ENCODE data around the gene NEURL1B.

NEURL1B gene

GRCh38 chr5:172620506-172620905, 20.6 kb upstream of the NEURL1B start:
- H3K9me3 Mint-ChIP-seq: no peaks in the 10 kb centered on the region
- ATAC-seq (replicated peaks) (no peak), DNase-seq (no peak)
- H3K27me3 Mint-ChIP-seq: peaks cover 0 to 4% of the 10 kb centered on the region in 2 donors
- H3K4me1 Mint-ChIP-seq: no peaks in the 10 kb centered on the region
- H3K36me3 Mint-ChIP-seq: no peaks in the 10 kb centered on the region
- H3K4me3 Mint-ChIP-seq: no peak overlapping the region
- H3K27ac Mint-ChIP-seq: no peak overlapping the region

DNA sequence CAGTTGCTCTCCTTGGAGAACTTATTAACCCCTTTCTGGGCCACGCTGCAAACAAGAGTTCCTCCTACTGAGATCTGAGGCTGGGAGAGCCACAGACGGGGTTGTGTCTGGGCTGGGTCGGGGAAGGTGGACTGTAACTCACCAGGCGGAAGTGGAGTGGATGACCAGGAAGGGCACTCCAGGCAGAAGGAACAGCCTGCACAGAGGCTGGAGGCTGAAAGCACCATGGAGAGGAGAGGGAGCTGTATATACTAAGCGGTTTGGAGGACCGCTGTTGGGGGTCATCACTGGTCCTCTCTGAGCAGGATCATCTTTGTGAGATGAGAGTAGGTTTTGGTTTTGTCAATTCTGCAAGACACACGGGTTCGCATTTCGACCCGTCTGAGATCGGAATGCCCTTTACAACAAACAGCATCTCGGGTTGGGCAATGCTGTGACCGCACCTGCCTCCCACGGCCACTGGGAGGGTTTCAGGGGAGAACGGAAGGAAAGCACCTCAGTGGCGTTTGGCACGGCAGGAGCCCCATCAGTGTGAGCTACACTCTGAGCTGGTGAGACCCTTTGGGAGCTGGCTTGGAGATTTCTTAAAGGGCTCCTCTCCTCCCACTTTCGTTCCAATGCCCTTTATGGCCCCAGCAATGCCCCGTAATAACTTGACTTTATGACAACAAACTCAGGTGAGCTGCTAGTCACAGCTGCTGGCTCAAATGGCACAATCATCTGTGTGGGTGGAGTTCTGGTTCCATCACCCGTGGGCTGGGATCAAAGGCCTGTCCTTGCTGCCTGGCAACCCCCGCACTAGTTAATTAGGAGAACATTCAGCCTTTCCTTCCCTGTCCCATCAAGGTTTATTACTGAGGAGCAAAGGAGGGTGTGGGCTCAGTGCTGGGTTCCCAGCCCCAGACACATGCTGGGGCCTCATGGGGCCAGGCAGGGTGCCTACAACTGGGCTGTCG, 18.7 kb upstream of the NEURL1B start:
- Mint-ChIP-seq H3K27me3 (peaks cover 0 to 8% of the 10 kb centered on the region in 2 donors), H3K9me3 (no peaks in the 10 kb centered on the region), H3K4me3 (no peak overlapping the region), H3K4me1 (no peaks in the 10 kb centered on the region), H3K27ac (no peak overlapping the region), H3K36me3 (no peaks in the 10 kb centered on the region)
- ATAC-seq (replicated peaks): no peak
- no peak for DNase-seq

GRCh38 chr5:172623313-172623980, 17.6 kb upstream of the NEURL1B start:
- no peaks in the 10 kb centered on the region for H3K4me1 Mint-ChIP-seq
- no peak overlapping the region for H3K4me3 Mint-ChIP-seq
- no peaks in the 10 kb centered on the region for H3K36me3 Mint-ChIP-seq
- no peak for ATAC-seq (replicated peaks)
- no peak for DNase-seq
- peaks cover 0 to 8% of the 10 kb centered on the region in 2 donors for H3K27me3 Mint-ChIP-seq
- H3K9me3 Mint-ChIP-seq: no peaks in the 10 kb centered on the region
- H3K27ac Mint-ChIP-seq: no peak overlapping the region

DNA sequence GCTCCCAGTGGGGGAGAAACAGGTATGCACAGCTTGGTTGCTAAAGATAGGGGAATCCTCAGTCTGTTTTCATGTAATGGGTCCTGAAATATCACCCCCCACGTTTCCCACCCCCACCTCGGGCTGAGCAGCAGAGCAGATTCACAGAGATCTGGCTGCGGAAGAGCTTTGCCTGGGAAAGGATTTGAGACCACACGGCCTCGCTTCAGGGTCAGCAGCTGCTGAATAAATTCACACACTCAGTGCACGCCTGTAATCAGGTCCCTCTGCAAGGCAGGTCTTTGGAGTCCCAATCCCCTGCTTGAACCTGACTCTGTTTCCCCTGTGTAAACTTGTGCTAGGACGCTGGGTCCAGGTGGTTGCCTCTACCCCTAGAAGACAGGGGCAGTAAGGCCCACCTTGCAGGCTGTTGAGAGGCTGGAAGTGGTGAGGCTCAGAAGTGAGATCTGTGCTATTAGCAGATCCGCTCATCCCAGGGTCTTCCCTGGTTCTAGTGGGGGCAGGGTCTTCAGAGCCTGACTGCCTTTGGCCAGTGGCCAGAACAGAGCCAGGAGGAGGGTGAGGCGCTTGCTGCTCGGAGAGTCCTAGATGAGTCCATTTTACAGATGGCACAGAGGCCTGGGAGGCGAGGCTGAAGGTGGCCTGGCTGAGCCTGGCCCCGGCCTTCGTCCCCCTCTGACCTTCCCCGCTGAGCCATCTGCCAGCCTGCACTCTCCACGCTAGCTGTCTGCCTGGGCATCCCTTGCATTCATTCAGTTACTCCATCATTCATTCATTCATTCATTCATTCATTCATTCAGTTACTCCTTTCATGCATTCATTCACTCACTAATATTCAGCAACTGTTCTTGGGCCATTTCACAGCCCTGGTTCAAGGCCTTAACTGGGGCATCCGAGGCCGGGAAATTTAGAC, 16.7 kb upstream of the NEURL1B start:
- no peak for DNase-seq
- no peaks in the 10 kb centered on the region for H3K4me1 Mint-ChIP-seq
- no peaks in the 10 kb centered on the region for H3K36me3 Mint-ChIP-seq
- peaks cover 0 to 10% of the 10 kb centered on the region in 2 donors for H3K27me3 Mint-ChIP-seq
- H3K9me3 Mint-ChIP-seq: no peaks in the 10 kb centered on the region
- no peak overlapping the region for H3K27ac Mint-ChIP-seq
- no peak overlapping the region for H3K4me3 Mint-ChIP-seq
- no peak for ATAC-seq (replicated peaks)

GRCh38 chr5:172624996-172625964, 15.8 kb upstream of the NEURL1B start:
- H3K9me3 Mint-ChIP-seq: no peaks in the 10 kb centered on the region
- ATAC-seq (replicated peaks): no peak
- H3K27ac Mint-ChIP-seq: no peak overlapping the region
- H3K4me1 Mint-ChIP-seq: no peaks in the 10 kb centered on the region
- no peak for DNase-seq
- no peak overlapping the region for H3K4me3 Mint-ChIP-seq
- peaks cover 0 to 10% of the 10 kb centered on the region in 2 donors for H3K27me3 Mint-ChIP-seq
- H3K36me3 Mint-ChIP-seq: no peaks in the 10 kb centered on the region

DNA sequence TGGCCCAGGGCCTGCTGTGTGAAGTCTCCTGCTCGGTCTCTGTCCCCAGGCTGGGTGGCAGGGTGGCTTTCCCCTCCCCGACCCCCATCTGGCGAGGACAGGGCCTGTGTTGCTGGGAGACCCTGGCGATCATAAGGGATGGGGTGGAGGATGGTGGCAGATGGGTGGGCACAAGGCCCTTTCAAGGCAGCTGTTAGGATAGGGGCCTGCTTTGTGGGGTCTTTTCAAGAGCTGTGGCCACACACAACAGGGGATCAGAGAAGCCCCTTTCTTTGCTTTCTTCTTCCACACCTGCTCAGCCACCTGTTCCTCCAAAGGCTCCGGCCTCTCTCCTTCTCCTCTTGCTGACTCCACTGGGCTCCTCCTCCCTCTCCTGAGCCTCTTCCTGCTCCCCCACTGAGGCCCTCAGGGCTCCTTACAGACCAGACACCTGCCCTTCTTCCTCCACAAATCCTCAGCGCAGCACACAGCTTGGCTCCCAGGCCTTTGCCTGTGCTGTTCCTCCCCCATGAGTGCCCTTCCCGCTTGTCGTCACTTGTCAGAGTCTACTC, 15.0 kb upstream of the NEURL1B start:
- ATAC-seq (replicated peaks): no peak
- H3K9me3 Mint-ChIP-seq: no peaks in the 10 kb centered on the region
- H3K27me3 Mint-ChIP-seq: peaks cover 0 to 10% of the 10 kb centered on the region in 2 donors
- H3K36me3 Mint-ChIP-seq: no peaks in the 10 kb centered on the region
- no peak overlapping the region for H3K4me3 Mint-ChIP-seq
- H3K27ac Mint-ChIP-seq: no peak overlapping the region
- DNase-seq: no peak
- H3K4me1 Mint-ChIP-seq: no peaks in the 10 kb centered on the region

DNA sequence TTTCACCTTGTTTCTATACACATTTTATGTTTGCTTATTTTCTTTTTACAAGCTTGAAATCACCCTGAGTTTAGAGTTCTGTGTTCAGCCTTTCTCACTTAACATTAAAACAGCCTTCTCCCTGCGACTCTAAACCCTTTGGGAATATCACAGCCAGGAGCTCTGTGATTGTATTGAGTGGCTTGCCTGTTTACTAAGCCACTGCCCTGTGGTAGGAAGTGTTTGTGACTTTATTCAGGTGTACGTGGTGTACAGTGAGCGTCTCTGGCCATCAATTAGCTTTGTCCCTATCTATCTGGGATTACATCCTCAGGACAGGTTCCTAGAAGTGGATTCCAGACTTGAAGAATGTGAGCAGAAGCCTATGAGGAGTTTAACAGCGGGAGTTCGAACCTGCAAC, 11.0 kb upstream of the NEURL1B start:
- Mint-ChIP-seq H3K36me3 (no peaks in the 10 kb centered on the region), H3K27me3 (peaks cover 0 to 7% of the 10 kb centered on the region in 2 donors), H3K9me3 (no peaks in the 10 kb centered on the region), H3K4me1 (no peaks in the 10 kb centered on the region), H3K27ac (no peak overlapping the region), H3K4me3 (no peak overlapping the region)
- no peak for ATAC-seq (replicated peaks)
- no peak for DNase-seq

DNA sequence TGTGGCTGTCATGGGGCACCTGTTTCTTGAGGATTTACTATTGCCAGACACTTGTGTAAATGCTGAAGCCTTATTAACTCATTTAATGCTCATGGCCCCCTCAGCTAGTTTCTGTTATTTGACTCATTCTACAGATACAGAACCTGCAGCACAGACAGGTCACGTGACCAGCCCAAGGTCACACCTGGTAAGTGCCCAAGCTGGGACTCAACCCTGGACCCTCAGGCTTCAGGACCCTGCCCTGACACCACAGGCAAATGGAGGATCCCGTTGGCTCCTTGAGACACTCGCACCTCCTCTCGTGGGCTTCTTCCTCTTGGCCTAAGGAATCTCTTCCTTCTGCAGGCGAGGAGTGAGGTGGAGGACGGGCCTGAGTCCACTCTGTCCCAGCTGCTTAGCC, 10.6 kb upstream of the NEURL1B start:
- H3K4me3 Mint-ChIP-seq: no peak overlapping the region
- peaks cover 0 to 7% of the 10 kb centered on the region in 2 donors for H3K27me3 Mint-ChIP-seq
- no peak overlapping the region for H3K27ac Mint-ChIP-seq
- H3K4me1 Mint-ChIP-seq: no peaks in the 10 kb centered on the region
- DNase-seq (no peak), ATAC-seq (replicated peaks) (no peak)
- H3K9me3 Mint-ChIP-seq: no peaks in the 10 kb centered on the region
- H3K36me3 Mint-ChIP-seq: no peaks in the 10 kb centered on the region

- no peak for DNase-seq
- no peak overlapping the region for H3K27ac Mint-ChIP-seq
- no peak overlapping the region for H3K4me3 Mint-ChIP-seq
- no peaks in the 10 kb centered on the region for H3K4me1 Mint-ChIP-seq
- no peaks in the 10 kb centered on the region for H3K36me3 Mint-ChIP-seq
- H3K27me3 Mint-ChIP-seq: peaks cover 0 to 7% of the 10 kb centered on the region in 2 donors
- no peaks in the 10 kb centered on the region for H3K9me3 Mint-ChIP-seq
- ATAC-seq (replicated peaks): no peak
Observed at GRCh38 chr5:172630986-172631385, 10.1 kb upstream of the NEURL1B start.

GRCh38 chr5:172632346-172633092, 8.5 kb upstream of the NEURL1B start:
- Mint-ChIP-seq H3K27me3 (peaks cover 3 to 5% of the 10 kb centered on the region in 2 donors), H3K9me3 (no peaks in the 10 kb centered on the region), H3K4me1 (no peaks in the 10 kb centered on the region), H3K36me3 (no peaks in the 10 kb centered on the region), H3K4me3 (no peak overlapping the region), H3K27ac (no peak overlapping the region)
- no peak for ATAC-seq (replicated peaks)
- no peak for DNase-seq

DNA sequence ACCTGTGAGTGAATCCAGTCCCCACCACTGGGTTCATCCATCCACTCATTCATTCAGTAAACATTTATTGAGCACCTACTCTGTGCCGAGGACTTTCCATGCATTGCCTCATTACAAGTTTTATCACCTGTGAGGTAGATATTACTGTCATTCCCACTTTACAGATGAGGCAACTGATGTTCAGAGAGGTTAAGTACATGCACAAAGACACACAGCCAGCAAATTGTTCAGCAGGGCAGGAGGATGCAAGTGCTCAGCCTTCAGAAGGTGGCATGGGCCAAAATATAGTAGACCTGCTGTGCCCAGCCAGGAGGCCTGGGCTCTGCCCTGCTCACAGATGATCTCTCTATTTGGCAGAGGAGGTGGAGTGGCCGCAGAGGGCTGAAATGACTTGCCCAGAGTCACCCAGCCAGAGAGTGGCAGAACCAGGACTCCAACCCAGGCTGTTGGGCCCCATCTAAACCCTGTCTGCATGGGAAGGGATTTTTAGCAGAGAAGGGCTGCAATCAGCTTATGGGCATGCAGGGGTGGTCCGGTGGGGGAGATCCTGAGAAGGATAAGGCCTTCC, 7.6 kb upstream of the NEURL1B start:
- Mint-ChIP-seq H3K4me1 (no peaks in the 10 kb centered on the region), H3K27me3 (peaks cover 6 to 10% of the 10 kb centered on the region in 2 donors), H3K36me3 (no peaks in the 10 kb centered on the region), H3K4me3 (no peak overlapping the region), H3K27ac (no peak overlapping the region), H3K9me3 (no peaks in the 10 kb centered on the region)
- no peak for DNase-seq
- ATAC-seq (replicated peaks): no peak

- no peak overlapping the region for H3K4me3 Mint-ChIP-seq
- H3K4me1 Mint-ChIP-seq: no peaks in the 10 kb centered on the region
- DNase-seq: no peak
- H3K36me3 Mint-ChIP-seq: no peaks in the 10 kb centered on the region
- ATAC-seq (replicated peaks): no peak
- H3K9me3 Mint-ChIP-seq: no peaks in the 10 kb centered on the region
- no peak overlapping the region for H3K27ac Mint-ChIP-seq
- peaks cover 6 to 10% of the 10 kb centered on the region in 2 donors for H3K27me3 Mint-ChIP-seq
Observed at GRCh38 chr5:172634106-172634899, 6.8 kb upstream of the NEURL1B start.
